HepG2 (cell line): ENCODE measurements around the gene CTIF.

ENCODE experiments used
- MED13 ChIP-seq: sonication (generic); formaldehyde crosslinking; IDR thresholded peaks from 2 replicates; pipeline ENCODE4 v1.5.0; 2020; ENCODE audit warnings: missing genetic modification reagents
- TBL1XR1 ChIP-seq: fragments of 150-350 bp; IDR thresholded peaks from 2 replicates; pipeline ENCODE4 v1.6.1; 2014; ENCODE audit warnings: borderline replicate concordance, low read length; ENCODE audit not compliant: partially characterized antibody

- no peak for TF ChIP-seq TBL1XR1
- TF ChIP-seq MED13 (CRISPR knock-in tag), result no peak
These were observed 270.5 kb downstream of the CTIF start for GRCh38 chr18:48809365-48809764.
